GM21423 (cell line): Measurements from ENCODE around the gene OSCAR.

Source experiments
- ATAC-seq: cut with Tn5 transposase; IDR thresholded peaks from one replicate; pipeline ENCODE4 v1.9.1; 2021; ENCODE audit warnings: mild to moderate bottlenecking, moderate library complexity; ENCODE audit not compliant: unreplicated experiment

OSCAR gene

GRCh38 chr19:54100561-54100960, at the start of gene OSCAR:
OSCAR (minus strand) TSS chr19:54100803; CDS start chr19:54100792, 11 bp downstream.
- ATAC-seq, result no peak

- ATAC-seq, result no peak
These were observed 48.6 kb upstream of the OSCAR start for GRCh38 chr19:54149021-54149812.

DNA sequence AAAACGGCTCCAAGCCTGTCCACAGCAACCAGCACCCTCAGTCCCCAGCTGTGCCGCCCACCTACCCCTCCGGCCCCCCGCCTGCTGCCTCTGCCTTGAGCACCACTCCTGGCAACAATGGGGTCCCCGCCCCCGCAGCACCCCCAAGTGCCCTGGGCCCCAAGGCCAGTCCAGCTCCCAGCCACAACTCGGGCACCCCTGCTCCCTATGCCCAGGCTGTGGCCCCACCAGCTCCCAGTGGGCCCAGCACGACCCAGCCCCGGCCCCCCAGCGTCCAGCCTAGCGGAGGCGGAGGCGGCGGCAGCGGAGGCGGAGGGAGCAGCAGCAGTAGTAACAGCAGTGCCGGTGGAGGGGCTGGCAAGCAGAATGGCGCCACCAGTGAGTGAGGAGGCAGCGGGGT, 47.6 kb upstream of the OSCAR start:
- ATAC-seq, result no peak

GRCh38 chr19:54147676-54148075, 47.1 kb upstream of the OSCAR start:
- no peak for ATAC-seq

GRCh38 chr19:54145541-54146158, 45.0 kb upstream of the OSCAR start:
- no peak for ATAC-seq

DNA sequence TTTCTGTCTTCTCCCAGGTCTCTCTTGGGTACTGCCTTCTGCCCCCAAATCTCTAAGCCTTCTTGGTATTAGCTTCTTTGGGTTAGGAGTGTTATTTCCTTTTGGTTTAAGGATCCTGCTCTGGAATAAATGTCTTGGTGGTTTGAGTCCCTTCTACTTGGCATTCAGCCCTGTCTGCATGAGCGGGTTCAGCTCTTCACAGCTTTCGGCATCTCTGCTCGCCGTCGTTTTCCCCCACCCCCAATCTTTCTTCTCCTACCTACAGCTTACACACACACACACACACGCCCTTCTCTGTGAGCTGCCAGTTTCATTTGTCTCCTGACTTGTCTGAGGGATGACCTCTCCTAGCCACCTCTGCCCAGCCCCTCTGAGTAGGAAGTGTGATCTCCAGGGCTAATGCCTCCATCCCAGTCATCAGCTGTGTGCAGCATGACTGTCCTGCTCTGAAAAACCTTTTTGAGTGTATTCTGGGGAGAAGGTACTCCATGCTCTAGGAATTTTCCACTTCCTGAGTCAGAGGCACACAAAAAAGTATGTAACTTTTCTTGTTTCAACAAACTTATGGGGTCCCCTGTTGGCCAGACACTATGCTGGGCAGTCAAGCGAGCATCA, 41.7 kb upstream of the OSCAR start:
- ATAC-seq, result no peak

GRCh38 chr19:54141356-54141755, 40.8 kb upstream of the OSCAR start:
- ATAC-seq, result no peak

DNA sequence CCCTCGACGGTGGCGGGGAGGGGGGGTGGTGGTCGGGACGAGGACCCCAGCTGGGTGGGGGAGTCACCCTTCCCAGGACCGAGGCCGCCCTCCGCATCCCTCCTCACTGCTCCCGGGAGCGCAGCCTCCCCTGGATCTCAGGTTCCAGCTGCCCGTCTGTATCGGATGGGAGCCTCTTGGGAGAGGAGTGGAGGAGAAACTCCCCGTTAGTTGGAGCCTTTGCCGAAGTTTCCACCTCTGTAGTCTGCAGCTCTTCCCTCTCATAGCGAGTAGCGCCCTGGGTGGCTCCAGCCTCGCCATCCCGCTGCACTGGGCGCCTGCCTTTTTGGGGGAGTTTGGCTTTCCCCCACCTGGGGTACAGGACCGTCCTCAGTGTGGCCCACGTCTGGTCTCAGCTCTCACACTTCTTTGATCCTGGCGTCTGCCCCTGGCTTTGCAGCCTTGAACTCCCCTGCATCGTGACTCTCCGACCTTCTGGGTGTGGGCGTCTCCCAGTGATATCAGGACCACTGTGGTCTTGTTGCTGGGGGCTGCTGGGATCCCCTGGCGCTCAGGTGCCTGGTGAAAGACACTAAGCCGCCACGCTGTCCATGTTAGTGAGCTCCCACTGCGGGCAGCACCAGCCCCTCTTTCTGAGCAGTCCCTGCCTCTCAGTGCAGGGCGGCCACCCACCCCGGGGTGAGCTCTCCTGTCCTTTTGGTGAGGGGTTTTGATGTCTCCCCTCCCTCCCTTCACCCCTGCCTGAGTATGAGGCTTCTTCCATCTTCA, 38.1 kb upstream of the OSCAR start:
- no peak for ATAC-seq

GRCh38 chr19:54137699-54138488, 37.3 kb upstream of the OSCAR start, which contains the start of gene CNOT3:
CNOT3 (plus strand) TSS chr19:54137762; CDS start chr19:54142979, 5,217 bp downstream.
- no peak for ATAC-seq

GRCh38 chr19:54136864-54137698, 36.5 kb upstream of the OSCAR start:
- peak; percentile 78 for ATAC-seq

DNA sequence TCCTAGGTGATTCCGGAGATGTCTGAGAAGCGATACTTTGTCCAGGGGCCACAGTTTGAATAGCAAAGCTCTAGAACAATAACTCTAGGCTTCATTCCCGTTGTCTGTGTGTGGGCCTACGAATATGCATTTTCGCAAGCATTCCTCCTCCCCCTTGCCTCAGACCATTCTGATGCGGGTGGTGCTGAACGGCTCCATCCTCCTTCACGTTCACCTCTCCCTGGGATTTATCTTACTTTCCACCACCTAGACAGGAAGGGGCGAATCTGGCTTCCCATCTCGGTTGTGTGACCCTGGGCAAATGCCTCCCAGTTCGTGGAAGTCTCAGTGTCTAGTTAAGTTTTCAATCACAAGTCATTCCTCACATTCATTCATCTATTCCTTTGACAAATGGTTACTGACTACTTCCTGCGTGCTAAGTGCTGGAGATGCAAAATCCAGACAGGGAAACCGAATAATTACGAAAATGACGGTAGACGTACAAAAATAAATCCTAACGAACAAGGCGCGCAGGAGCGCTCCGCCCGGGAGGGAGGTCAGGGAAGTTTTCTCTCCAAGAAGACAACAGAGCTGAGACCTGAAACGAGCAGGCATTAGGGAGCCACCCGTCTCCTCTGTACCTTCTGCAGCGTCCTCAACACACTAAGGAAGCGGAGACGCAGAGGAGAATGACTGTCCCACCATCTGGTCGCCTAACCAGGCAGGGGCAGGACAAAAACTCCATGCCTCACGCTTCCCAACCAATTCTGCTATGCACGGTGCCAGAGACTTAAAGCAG, 35.7 kb upstream of the OSCAR start:
- peak; percentile 0 for ATAC-seq

- ATAC-seq, result no peak
These were observed 33.5 kb upstream of the OSCAR start for GRCh38 chr19:54133957-54134590.

DNA sequence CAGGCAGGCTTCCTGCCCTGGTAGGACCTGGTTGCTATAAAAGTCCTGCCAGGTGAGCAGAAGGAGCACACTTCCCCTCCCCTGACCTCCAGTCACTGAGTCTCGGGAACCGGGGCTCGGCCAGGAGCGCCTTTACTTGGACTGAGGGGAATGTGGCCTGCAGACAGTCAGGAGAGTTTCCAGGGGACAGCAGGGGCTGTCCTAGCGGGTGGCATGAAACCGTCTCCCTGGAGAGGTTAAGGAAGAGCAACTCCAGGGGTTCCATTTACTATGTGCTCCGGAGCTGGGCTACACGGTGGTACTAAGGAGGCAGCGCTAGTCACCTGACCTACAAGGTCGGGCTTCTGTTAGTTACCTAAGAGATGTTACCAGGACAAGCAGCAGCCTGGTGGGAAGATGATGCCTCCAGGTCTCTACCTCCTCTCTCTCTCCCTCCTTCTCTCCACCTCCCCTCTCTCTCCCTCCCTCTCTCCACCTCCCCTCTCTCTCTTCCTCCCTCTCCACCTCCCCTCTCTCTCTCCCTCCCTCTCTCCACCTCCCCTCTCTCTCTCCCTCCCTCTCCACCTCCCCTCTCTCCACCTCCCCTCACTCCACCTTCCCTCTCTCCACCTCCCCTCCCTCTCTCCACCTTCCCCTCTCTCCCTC, 32.8 kb upstream of the OSCAR start:
- ATAC-seq, result no peak

DNA sequence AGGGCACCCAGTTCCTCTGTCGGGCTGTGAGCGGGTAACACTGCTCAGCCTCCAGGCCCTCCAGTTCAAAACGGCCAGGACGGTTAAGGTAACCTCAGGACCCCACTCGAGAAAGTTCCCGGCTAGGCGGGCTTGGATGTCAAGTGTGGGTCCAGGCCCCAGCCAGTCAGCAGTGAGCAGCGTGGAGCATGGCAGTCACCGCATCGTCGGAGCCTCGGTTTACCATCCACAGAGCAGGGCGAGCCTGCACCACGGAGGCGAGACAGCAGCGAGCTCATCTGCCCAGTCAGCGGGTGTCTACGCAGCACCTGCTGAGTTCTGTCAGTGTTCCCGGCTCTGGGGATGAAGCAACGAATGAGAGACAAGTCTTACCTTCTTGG, 29.0 kb upstream of the OSCAR start:
- no peak for ATAC-seq

GRCh38 chr19:54128796-54129616, 28.4 kb upstream of the OSCAR start:
- ATAC-seq, result no peak

- no peak for ATAC-seq
These were observed 27.8 kb upstream of the OSCAR start for GRCh38 chr19:54128441-54128725.
